ENCODE data around the gene NOSTRIN.

Gene NOSTRIN

DNA sequence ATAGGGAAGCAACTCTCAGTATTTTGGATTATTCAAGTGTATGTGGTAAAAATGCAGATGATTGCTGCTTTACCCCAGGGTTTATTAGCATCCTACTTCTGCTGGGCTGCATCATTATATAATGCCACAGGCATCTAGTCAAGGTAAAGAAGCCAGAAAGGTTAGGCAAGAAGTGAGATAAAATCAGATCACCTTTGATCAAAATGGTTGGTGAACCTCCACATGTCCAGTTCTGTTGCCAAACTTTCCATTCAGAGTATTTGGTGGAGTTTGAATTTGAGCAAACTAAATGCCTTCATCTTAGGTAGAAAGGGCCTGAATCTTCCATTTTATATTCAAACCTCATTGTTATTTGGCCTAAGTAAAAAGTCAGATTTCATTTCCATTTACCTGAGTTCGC is 29.7 kb upstream of the NOSTRIN start:
- H3K27ac ChIP-seq, result no peak overlapping the region

DNA sequence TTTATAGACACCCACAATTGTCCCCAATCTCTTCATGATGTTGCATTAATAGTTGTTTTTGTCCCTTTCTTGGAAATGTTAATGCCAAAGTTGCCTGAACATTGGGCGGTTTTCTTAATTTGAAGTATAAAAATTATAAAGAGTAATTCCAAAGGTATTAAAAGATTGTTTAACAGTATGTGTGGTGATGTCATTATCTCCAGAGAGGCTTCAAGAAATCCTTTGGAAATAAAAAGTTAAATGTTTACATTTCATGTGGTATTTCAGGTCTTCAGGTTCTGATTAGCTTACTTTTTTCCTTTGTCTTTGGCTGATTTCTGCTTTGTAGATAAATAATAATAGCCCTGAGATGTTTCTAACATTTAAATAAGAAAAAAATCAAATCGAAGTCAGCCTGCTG is 29.3 kb upstream of the NOSTRIN start:
- no peaks in the 10 kb centered on the region for H3K27me3 ChIP-seq (ENCODE audit: insufficient read depth, low read depth)
- H3K4me1 ChIP-seq (ENCODE audit: low read depth, poor library complexity, severe bottlenecking), result no peaks in the 10 kb centered on the region
- no peak overlapping the region for H3K4me2 ChIP-seq
- no peaks in the 10 kb centered on the region for H3K36me3 ChIP-seq (ENCODE audit: insufficient read depth)
- no peak overlapping the region for H3K9ac ChIP-seq
- H3K4me3 ChIP-seq (IDR thresholded peaks at IDR 0.05; ENCODE audit: insufficient read depth, low read depth, low read length), result no peak overlapping the region
- H3K27ac ChIP-seq, result no peak overlapping the region
- no peak overlapping the region for H2AFZ ChIP-seq (ENCODE audit: low read depth)
- no peaks in the 10 kb centered on the region for H4K20me1 ChIP-seq (ENCODE audit: insufficient read depth)
- no peaks in the 10 kb centered on the region for H3K79me2 ChIP-seq (ENCODE audit: insufficient read depth, low read depth)
- no peak for TF ChIP-seq CTCF (conservative IDR thresholded peaks at IDR 0.05; ENCODE audit: low read depth, low read length)

More for the DNA sequence above, 29.7 kb upstream of the NOSTRIN start:
- Histone ChIP-seq H3K9ac (no peak overlapping the region), H3K4me2 (no peak overlapping the region), H3K4me3 (IDR thresholded peaks at IDR 0.05; ENCODE audit: insufficient read depth, low read depth, low read length) (no peak overlapping the region), H3K36me3 (ENCODE audit: insufficient read depth) (no peaks in the 10 kb centered on the region), H3K27me3 (ENCODE audit: insufficient read depth, low read depth) (no peaks in the 10 kb centered on the region), H3K79me2 (ENCODE audit: insufficient read depth, low read depth) (no peaks in the 10 kb centered on the region), H3K4me1 (ENCODE audit: low read depth, poor library complexity, severe bottlenecking) (no peaks in the 10 kb centered on the region), H2AFZ (ENCODE audit: low read depth) (no peak overlapping the region), H4K20me1 (ENCODE audit: insufficient read depth) (no peaks in the 10 kb centered on the region)
- TF ChIP-seq CTCF (conservative IDR thresholded peaks at IDR 0.05; ENCODE audit: low read depth, low read length), result no peak

- H3K4me3 ChIP-seq (IDR thresholded peaks at IDR 0.05; ENCODE audit: insufficient read depth, low read depth, low read length), result no peak overlapping the region
- H4K20me1 ChIP-seq (ENCODE audit: insufficient read depth), result no peaks in the 10 kb centered on the region
- peak; percentile 66 for TF ChIP-seq CTCF (conservative IDR thresholded peaks at IDR 0.05; ENCODE audit: low read depth, low read length)
- H2AFZ ChIP-seq (ENCODE audit: low read depth), result no peak overlapping the region
- no peaks in the 10 kb centered on the region for H3K27me3 ChIP-seq (ENCODE audit: insufficient read depth, low read depth)
- no peak overlapping the region for H3K9ac ChIP-seq
- no peak overlapping the region for H3K27ac ChIP-seq
- H3K4me2 ChIP-seq, result no peak overlapping the region
- H3K36me3 ChIP-seq (ENCODE audit: insufficient read depth), result no peaks in the 10 kb centered on the region
- no peaks in the 10 kb centered on the region for H3K79me2 ChIP-seq (ENCODE audit: insufficient read depth, low read depth)
- H3K4me1 ChIP-seq (ENCODE audit: low read depth, poor library complexity, severe bottlenecking), result no peaks in the 10 kb centered on the region
Measured at GRCh38 chr2:168773719-168774521, 28.5 kb upstream of the NOSTRIN start.

DNA sequence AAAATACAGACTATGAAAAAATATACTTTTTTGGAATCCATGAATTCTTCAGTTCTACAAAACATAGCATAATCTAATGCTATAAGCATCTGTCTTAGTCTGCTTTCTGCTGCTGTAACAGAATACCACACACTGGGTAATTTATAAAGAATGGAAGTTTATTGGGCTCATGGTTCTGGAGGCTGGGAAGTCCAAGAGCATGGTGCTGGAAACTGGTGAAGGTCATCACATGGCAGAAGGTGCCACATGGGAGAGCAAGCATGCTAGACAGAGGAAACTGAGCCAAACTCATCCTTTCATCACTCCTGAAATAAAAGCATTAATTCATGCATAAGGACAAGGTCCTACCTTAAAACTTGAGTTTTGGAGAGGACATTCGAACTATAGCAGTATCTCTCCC is 26.6 kb upstream of the NOSTRIN start:
- Histone ChIP-seq H3K4me3 (IDR thresholded peaks at IDR 0.05; ENCODE audit: insufficient read depth, low read depth, low read length) (no peak overlapping the region), H2AFZ (ENCODE audit: low read depth) (no peak overlapping the region), H3K27me3 (ENCODE audit: insufficient read depth, low read depth) (no peaks in the 10 kb centered on the region), H3K79me2 (ENCODE audit: insufficient read depth, low read depth) (no peaks in the 10 kb centered on the region), H3K4me2 (no peak overlapping the region), H4K20me1 (ENCODE audit: insufficient read depth) (no peaks in the 10 kb centered on the region), H3K27ac (no peak overlapping the region), H3K36me3 (ENCODE audit: insufficient read depth) (no peaks in the 10 kb centered on the region), H3K4me1 (ENCODE audit: low read depth, poor library complexity, severe bottlenecking) (no peaks in the 10 kb centered on the region), H3K9ac (no peak overlapping the region)
- TF ChIP-seq CTCF (conservative IDR thresholded peaks at IDR 0.05; ENCODE audit: low read depth, low read length), result no peak
